Activated naive CD8-positive, alpha-beta T cell (primary cell): ENCODE measurements around the gene PSEN1.

Source experiments
- H3K27ac Mint-ChIP-seq: one replicate; pipeline ENCODE4 v1.8.0; 2021; ENCODE audit warnings: mixed read lengths
- H3K27me3 Mint-ChIP-seq: one replicate; pipeline ENCODE4 v1.8.0; 2021; ENCODE audit warnings: mixed read lengths
- H3K36me3 Mint-ChIP-seq: one replicate; pipeline ENCODE4 v1.8.0; 2021; ENCODE audit warnings: mixed read lengths
- H3K4me1 Mint-ChIP-seq: one replicate; pipeline ENCODE4 v1.8.0; 2021; ENCODE audit warnings: low read depth, mixed read lengths
- H3K4me3 Mint-ChIP-seq: one replicate; pipeline ENCODE4 v1.8.0; 2021; ENCODE audit warnings: mild to moderate bottlenecking, mixed read lengths
- H3K9me3 Mint-ChIP-seq: one replicate; pipeline ENCODE4 v1.8.0; 2021; ENCODE audit warnings: low read depth, mixed read lengths

PSEN1 gene

GRCh38 chr14:73269729-73270531 lies 133.6 kb downstream of the PSEN1 start:
- Mint-ChIP-seq H3K27ac (no peak overlapping the region), H3K4me1 (peaks cover 12% of the 10 kb centered on the region), H3K9me3 (no peaks in the 10 kb centered on the region), H3K4me3 (peak overlapping the region; percentile 80), H3K36me3 (peaks cover 6% of the 10 kb centered on the region), H3K27me3 (peaks cover 10% of the 10 kb centered on the region)

- no peaks in the 10 kb centered on the region for H3K9me3 Mint-ChIP-seq
- H3K27ac Mint-ChIP-seq, result no peak overlapping the region
- peaks cover 7% of the 10 kb centered on the region for H3K27me3 Mint-ChIP-seq
- peaks cover 10% of the 10 kb centered on the region for H3K36me3 Mint-ChIP-seq
- H3K4me3 Mint-ChIP-seq, result no peak overlapping the region
- peaks cover 12% of the 10 kb centered on the region for H3K4me1 Mint-ChIP-seq
These were observed 136.1 kb downstream of the PSEN1 start for GRCh38 chr14:73272393-73272792.
